ENCODE results near the gene SH3TC2. TPM values are rescaled to one million over a fixed set of nuclear protein-coding genes. Genes with fewer than 3 reads are reported as not detected.

SH3TC2 gene
- total RNA-seq, 1 donor from 2014 or later = not detected

DNA sequence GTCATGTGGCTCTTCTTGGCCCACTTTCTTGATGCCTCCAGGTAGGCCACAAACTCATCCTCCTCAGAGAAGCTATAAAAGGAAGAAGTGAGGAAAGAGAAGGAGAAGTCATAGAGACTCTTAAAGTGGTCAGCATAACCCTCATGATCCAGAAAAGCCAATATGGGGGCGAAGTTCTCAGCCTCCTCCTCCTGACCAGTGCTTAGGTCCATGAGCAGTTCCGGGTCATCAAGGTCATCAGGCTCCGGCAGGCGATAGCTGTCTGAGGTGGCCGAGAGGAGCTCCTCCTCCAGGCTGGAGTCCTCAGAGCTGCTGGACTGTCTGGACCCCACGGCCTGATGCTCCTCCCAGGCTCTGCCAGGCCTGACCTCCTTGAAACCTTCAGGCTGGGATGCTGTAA lies 34.7 kb downstream of the SH3TC2 start:
- no peaks in the 10 kb centered on the region for H3K9me3 Mint-ChIP-seq
- no peaks in the 10 kb centered on the region for H3K36me3 Mint-ChIP-seq (ENCODE audit: low read depth)
- H3K4me3 Mint-ChIP-seq = no peak overlapping the region
- H3K27me3 Mint-ChIP-seq = no peaks in the 10 kb centered on the region
- CTCF ChIA-PET = interaction anchor here (14.3 kb wide), 1 partner anchor 292 kb away, joined by 275 read pairs; no protein-coding TSS in a partner anchor
- TF ChIP-seq, protein P1, sequence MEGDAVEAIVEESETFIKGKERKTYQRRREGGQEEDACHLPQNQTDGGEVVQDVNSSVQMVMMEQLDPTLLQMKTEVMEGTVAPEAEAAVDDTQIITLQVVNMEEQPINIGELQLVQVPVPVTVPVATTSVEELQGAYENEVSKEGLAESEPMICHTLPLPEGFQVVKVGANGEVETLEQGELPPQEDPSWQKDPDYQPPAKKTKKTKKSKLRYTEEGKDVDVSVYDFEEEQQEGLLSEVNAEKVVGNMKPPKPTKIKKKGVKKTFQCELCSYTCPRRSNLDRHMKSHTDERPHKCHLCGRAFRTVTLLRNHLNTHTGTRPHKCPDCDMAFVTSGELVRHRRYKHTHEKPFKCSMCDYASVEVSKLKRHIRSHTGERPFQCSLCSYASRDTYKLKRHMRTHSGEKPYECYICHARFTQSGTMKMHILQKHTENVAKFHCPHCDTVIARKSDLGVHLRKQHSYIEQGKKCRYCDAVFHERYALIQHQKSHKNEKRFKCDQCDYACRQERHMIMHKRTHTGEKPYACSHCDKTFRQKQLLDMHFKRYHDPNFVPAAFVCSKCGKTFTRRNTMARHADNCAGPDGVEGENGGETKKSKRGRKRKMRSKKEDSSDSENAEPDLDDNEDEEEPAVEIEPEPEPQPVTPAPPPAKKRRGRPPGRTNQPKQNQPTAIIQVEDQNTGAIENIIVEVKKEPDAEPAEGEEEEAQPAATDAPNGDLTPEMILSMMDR (IDR thresholded peaks at IDR 0.05) = no peak
- DNase-seq (no peak), ATAC-seq (ENCODE audit: low read depth) (no peak)
- POLR2A ChIA-PET = no interaction called here
- intact Hi-C loops (cut with micrococcal nuclease) = no loop called here
- no peaks in the 10 kb centered on the region for H3K4me1 Mint-ChIP-seq
- no peak overlapping the region for H3K27ac Mint-ChIP-seq

DNA sequence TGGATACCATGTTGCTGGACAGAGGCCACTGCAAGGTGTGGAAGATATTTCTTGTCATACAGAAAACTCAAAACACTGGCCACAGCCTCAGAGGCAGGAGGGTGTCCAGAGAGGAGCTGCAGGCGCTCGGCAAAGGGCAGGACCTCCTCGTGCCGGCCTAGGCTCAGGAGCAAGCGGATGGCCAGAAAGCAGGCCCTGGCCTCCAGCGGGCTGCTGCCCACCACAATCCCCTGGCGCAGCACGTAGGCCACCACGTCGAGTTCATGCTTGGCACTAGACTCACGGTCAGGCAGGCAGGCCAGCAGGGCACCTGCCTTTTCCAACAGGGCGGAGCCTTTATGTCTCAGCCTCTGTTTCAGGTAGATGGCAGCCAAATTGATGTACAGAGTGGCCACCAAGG lies 35.2 kb downstream of the SH3TC2 start:
- Mint-ChIP-seq H3K27ac (no peak overlapping the region), H3K4me3 (no peak overlapping the region), H3K36me3 (ENCODE audit: low read depth) (no peaks in the 10 kb centered on the region), H3K9me3 (peaks cover 1% of the 10 kb centered on the region), H3K4me1 (no peaks in the 10 kb centered on the region), H3K27me3 (no peaks in the 10 kb centered on the region)
- TF ChIP-seq, protein P1 (IDR thresholded peaks at IDR 0.05) = no peak
- CTCF ChIA-PET = interaction anchor here (14.3 kb wide), 1 partner anchor 292 kb away, joined by 275 read pairs; no protein-coding TSS in a partner anchor
- no peak for ATAC-seq (ENCODE audit: low read depth)
- no peak for DNase-seq
- intact Hi-C loops (cut with micrococcal nuclease) = no loop called here
- POLR2A ChIA-PET = no interaction called here

DNA sequence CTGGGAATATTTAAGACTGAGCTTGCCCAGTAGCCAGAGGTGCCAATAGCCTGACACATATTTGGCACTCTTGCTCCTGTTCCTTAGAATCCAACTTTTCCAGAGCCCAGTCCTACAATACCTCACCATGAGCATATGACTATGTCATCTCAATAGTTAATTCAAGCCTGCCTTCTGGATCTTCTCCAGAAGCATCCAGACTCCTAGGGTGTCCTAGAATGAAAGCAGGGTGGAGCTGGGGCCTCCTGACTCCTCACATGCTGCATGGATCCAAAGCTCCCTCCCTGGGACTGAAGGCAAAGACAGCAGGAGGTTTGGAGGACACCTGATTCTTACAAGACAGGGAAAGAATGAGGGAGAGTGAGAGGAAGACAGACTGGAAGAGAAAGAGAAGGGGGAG lies 37.9 kb downstream of the SH3TC2 start:
- H3K27ac Mint-ChIP-seq = no peak overlapping the region
- ATAC-seq (ENCODE audit: low read depth) = no peak
- DNase-seq = no peak
- peaks cover 4% of the 10 kb centered on the region for H3K27me3 Mint-ChIP-seq
- H3K4me1 Mint-ChIP-seq = no peaks in the 10 kb centered on the region
- no peak overlapping the region for H3K4me3 Mint-ChIP-seq
- TF ChIP-seq, protein P1 (IDR thresholded peaks at IDR 0.05) = no peak
- no peaks in the 10 kb centered on the region for H3K36me3 Mint-ChIP-seq (ENCODE audit: low read depth)
- intact Hi-C loops (cut with micrococcal nuclease) = no loop called here
- ChIA-PET CTCF (no interaction called here), POLR2A (no interaction called here)
- peaks cover 2% of the 10 kb centered on the region for H3K9me3 Mint-ChIP-seq

DNA sequence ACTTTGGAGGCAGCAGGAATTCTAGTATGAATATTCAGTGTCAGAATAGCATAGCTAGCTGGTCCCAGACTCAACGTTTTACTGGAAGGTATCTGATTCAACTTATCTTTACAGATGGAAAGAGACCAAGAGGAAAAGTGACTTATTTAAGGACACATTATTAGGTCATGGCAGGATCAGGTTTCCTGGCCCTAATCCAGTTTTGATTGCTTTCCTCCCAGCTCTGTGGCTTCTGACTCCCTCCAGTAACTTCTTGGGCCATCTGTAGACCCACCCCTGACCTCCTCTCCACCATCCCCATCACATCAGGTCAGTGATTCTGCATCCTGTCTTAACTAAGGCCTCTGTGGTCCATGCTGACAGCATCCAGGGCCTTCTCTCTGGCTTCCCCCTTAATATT lies 38.4 kb downstream of the SH3TC2 start:
- Mint-ChIP-seq H3K36me3 (ENCODE audit: low read depth) (no peaks in the 10 kb centered on the region), H3K27me3 (peaks cover 4% of the 10 kb centered on the region), H3K9me3 (peaks cover 2% of the 10 kb centered on the region), H3K27ac (no peak overlapping the region), H3K4me1 (no peaks in the 10 kb centered on the region), H3K4me3 (no peak overlapping the region)
- DNase-seq (no peak), ATAC-seq (ENCODE audit: low read depth) (no peak)
- intact Hi-C loops (cut with micrococcal nuclease) = no loop called here
- TF ChIP-seq, protein P1 (IDR thresholded peaks at IDR 0.05) = no peak
- ChIA-PET POLR2A (no interaction called here), CTCF (no interaction called here)

DNA sequence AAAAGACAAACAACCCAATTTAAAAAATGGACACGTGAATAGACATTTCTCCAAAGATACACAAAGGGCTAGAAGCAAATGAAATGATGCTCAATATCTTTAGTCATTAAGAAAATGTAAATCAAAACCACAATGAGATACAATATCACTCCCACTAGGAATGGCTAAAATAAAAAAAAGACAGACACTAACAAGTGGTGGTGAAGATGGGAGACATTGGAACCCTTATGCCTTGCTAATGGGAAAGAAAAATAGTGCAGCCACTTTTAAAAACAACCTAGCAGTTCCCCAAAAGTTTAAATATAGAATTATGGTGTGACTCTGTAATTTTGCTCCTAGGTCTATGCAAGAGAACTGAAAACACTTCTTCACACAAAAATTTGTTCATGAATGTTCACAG lies 40.7 kb downstream of the SH3TC2 start:
- ChIA-PET CTCF (no interaction called here), POLR2A (no interaction called here)
- ATAC-seq (ENCODE audit: low read depth) (no peak), DNase-seq (no peak)
- Mint-ChIP-seq H3K4me3 (no peak overlapping the region), H3K4me1 (no peaks in the 10 kb centered on the region), H3K27ac (no peak overlapping the region), H3K9me3 (peaks cover 2% of the 10 kb centered on the region), H3K36me3 (ENCODE audit: low read depth) (no peaks in the 10 kb centered on the region), H3K27me3 (peaks cover 13% of the 10 kb centered on the region)
- intact Hi-C loops (cut with micrococcal nuclease) = no loop called here
- TF ChIP-seq, protein P1 (IDR thresholded peaks at IDR 0.05) = no peak

Measured in activated B cell treated with CpG ODN at 0.5 μM for 24 hours (primary cell).